Sciatic nerve (tissue), 2 donors: ENCODE measurements around the gene MYO6. TPM values are rescaled to one million over a fixed set of nuclear protein-coding genes. Genes with fewer than 3 reads are reported as not detected.
A peak's percentile ranks its signal among the peaks of the same experiment; 100 is the strongest.

ENCODE experiments used
- ATAC-seq: fragments of 200-7000 bp; cut with Tn5 transposase; one replicate; pipeline ENCODE4 v1.9.1; 2020; ENCODE audit warnings: mild to moderate bottlenecking, moderate library complexity
- DNase-seq: peaks from one replicate; pipeline ENCODE4 v3.0.0-alpha.2; 2020; ENCODE audit warnings: low spot score
- intact Hi-C: fragments of 100-400 bp; cut with DNase I; formaldehyde crosslinking; loops from one replicate; pipeline ENCODE4 v1.14.2; 2022
- total RNA-seq: library from RNA; stranded (reverse); fragmentation: NEBNext Ultra II Directional; extraction: Animal tissue kit (Norgen Biotek cat#: 25700); gene quantifications from one replicate; pipeline ENCODE4 v1.2.1, GENCODE V29; 2021
- donor health status: DM: no; HTN: no; CAD: no.
- donor health status: DM: no; HTN: no; CAD: no.

MYO6 gene
- total RNA-seq, 1 donor from 2014 or later, result 29.4 TPM

- DNase-seq (no peak), ATAC-seq (no peak)
- intact Hi-C loops, result no loop called here
Observed at GRCh38 chr6:75931011-75931680, 182.1 kb downstream of the MYO6 start.

GRCh38 chr6:75932067-75932466, 183.0 kb downstream of the MYO6 start:
- no peak for ATAC-seq
- intact Hi-C loops, result no loop called here

GRCh38 chr6:75933387-75933975, 184.4 kb downstream of the MYO6 start:
- DNase-seq, result no peak
- ATAC-seq, result no peak

More at GRCh38 chr6:75932067-75932466, 183.0 kb downstream of the MYO6 start:
- no peak for DNase-seq

GRCh38 chr6:75934643-75935472, 185.8 kb downstream of the MYO6 start:
- DNase-seq, result peak; percentile 57
- ATAC-seq, result peak; percentile 79
- intact Hi-C loops, result no loop called here

More at GRCh38 chr6:75933387-75933975, 184.4 kb downstream of the MYO6 start:
- intact Hi-C loops, result no loop called here

- intact Hi-C loops, result no loop called here
- ATAC-seq (peak; percentile 38), DNase-seq (no peak)
Observed at GRCh38 chr6:75935473-75935793, 186.4 kb downstream of the MYO6 start.

- intact Hi-C loops, result no loop called here
- DNase-seq, result no peak
- no peak for ATAC-seq
Observed at GRCh38 chr6:75936682-75937081, 187.6 kb downstream of the MYO6 start.

GRCh38 chr6:75937846-75938245, 188.8 kb downstream of the MYO6 start:
- DNase-seq, result no peak
- intact Hi-C loops, result no loop called here
- no peak for ATAC-seq

- DNase-seq (no peak), ATAC-seq (no peak)
- intact Hi-C loops, result no loop called here
Observed at GRCh38 chr6:75940564-75940963, 191.5 kb downstream of the MYO6 start.

GRCh38 chr6:75941509-75941908, 192.5 kb downstream of the MYO6 start:
- ATAC-seq (no peak), DNase-seq (no peak)
- intact Hi-C loops, result no loop called here

- ATAC-seq (no peak), DNase-seq (no peak)
- intact Hi-C loops, result no loop called here
Observed at GRCh38 chr6:75943381-75943780, 194.3 kb downstream of the MYO6 start.

- no peak for DNase-seq
- no peak for ATAC-seq
- intact Hi-C loops, result no loop called here
Observed at GRCh38 chr6:75946146-75946831, 197.2 kb downstream of the MYO6 start.

GRCh38 chr6:75947935-75948334, 198.9 kb downstream of the MYO6 start:
- intact Hi-C loops, result no loop called here
- DNase-seq, result no peak
- no peak for ATAC-seq

- intact Hi-C loops, result no loop called here
- no peak for DNase-seq
- ATAC-seq, result no peak
Observed at GRCh38 chr6:75952128-75952527, 203.1 kb downstream of the MYO6 start.

GRCh38 chr6:75963569-75963968, 214.5 kb downstream of the MYO6 start:
- DNase-seq (no peak), ATAC-seq (no peak)
- intact Hi-C loops, result no loop called here

- DNase-seq (no peak), ATAC-seq (no peak)
- intact Hi-C loops, result no loop called here
Observed at GRCh38 chr6:75968143-75968542, 219.1 kb downstream of the MYO6 start.

Other genes with a start within 250 kb of the MYO6 start
- 163 TPM for gene SENP6, start 147.4 kb upstream of the MYO6 start, total RNA-seq